ENCODE measurements around the gene MALL.
A peak's percentile ranks its signal among the peaks of the same experiment; 100 is the strongest.
"Not testable (repeated sequence)": the region's sequence is repeated elsewhere in the genome, so short reads cannot be mapped to it uniquely, and the experiment has no call there.

The MALL gene

DNA sequence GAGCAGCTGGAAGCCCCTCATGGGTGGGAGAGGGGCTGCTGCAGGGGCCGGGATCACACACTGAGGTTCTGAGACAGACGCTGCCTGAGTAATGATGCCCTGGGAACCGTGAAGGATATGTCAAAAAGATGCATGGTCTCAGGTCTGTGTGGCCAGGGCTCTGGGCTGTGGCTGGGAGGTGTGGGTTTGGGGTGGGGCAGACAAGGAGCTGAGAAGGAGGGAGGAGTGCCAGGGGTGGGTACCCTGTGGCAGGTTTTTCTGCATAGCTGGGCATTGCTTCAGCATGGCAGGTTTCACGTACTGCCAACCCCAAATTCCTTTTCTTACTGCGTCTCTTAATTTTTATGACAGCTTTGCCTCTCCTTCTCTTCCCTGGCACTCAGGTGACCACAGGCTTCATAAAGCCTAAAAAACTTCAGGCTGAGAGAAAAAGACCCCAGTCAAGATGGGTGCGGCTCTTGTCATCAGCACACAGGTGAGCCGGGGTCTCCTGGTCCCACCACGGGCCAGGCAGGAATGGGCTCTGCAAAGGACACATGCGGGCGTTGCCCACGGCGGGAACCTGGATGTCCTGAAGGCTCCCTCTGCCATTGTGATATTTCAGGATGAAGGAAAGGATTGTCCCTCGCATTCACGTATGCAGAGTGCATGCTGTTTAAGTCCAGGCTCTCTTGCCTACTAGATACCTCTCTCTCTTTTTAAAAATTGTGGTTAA, 18.0 kb downstream of the MALL start:
- DNase-seq (ENCODE audit: low spot score): no peak

- DNase-seq (ENCODE audit: low spot score): no peak
Observed at GRCh38 chr2:110095994-110096633, 19.5 kb downstream of the MALL start.

DNA sequence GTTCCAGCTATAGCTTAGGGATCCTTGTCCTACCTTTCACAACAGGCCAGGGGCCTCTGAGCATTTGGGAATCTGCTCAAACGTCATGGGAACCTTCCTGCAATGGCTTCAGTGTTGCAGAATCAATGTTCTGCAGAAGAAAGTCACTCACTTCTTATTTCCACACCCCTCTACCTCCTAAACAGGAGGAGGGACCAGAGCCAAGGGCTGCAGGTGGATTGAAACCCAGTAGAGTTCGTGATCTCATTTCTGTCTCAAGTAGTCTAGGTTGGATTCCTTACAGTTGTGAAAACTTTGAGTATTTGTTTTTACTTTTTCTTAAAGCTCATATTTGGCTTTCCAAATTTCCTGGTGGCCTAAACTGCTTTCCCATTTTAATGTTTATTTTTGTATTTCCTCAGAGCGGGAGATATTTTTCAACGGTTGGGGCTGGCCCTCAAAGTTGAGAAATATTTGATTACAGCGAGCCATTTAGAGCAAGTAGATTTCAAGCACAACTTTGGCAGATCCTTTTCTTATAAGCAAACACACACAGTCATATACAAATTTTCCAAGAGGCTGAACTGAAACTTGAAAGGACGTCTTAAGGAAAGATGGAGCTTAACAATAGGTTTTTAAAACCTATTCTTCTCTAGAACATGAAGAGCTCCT, 20.6 kb downstream of the MALL start:
- not testable (repeated sequence) for DNase-seq (ENCODE audit: low spot score)

GRCh38 chr2:110093924-110094323, 21.7 kb downstream of the MALL start:
- DNase-seq (ENCODE audit: low spot score): not testable (repeated sequence)

GRCh38 chr2:110090164-110090563, 25.5 kb downstream of the MALL start:
- DNase-seq (ENCODE audit: low spot score): not testable (repeated sequence)

DNA sequence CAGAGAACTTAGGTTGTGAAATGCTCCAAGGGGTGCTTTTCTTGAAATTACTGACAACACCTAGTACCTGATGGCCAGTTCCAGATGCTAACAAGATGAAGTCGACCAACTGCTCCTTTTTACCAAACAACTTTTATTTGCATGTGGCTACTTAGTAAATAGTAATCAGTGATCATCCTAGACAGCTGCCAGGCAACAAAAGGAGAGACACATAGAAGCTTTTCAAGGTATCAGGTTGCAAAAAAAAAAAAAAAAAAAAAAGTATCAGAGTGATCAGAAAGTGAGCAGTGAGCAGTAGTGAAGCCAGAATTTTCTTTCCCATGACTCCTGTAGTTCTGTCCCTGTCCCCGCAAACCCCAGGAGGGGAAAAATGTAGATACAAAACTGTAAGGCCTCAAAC, 31.9 kb downstream of the MALL start:
- not testable (repeated sequence) for DNase-seq (ENCODE audit: low spot score)

DNA sequence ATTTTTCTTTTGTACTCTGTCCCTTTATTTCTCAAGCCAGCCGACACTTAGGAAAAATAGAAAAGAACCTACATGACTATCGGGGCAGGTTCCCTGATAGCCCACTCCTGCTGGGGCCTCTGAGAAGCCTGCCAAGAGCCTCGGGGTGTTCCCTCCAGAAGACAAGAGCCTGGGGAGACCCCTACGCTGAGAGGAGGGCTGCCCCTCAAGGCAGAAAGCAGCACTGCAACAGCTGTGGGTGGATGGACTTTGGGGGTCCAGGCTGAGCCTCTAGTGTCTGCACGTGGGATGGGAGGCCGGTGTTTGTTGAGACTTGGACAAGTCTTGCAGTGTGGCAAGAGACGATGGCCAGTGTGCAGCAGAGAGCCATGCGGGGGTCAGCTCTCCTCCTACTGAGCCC, 32.5 kb downstream of the MALL start:
- not testable (repeated sequence) for DNase-seq (ENCODE audit: low spot score)

GRCh38 chr2:110078104-110078503, 37.5 kb downstream of the MALL start:
- DNase-seq (ENCODE audit: low spot score): not testable (repeated sequence)

DNA sequence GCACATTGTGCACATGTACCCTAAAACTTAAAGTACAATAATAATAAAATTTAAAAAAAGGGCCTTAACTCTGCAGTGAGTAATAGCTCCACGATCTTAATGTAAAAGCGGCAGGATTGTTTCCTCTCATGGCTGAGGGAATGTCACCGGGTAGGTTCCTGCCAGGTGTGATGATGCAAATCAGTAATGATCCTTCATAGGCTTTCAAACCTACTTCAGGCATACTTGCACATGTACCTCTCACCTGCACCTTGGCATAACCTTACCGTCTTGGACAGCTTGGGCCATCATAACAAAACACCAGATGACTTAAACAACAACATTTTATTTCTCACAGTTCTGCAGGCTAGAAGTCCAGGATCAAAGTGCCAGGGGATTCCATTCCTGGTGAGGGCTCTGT, 39.7 kb downstream of the MALL start:
- not testable (repeated sequence) for DNase-seq (ENCODE audit: low spot score)

GRCh38 chr2:110069869-110070268, 45.8 kb downstream of the MALL start:
- not testable (repeated sequence) for DNase-seq (ENCODE audit: low spot score)

- DNase-seq (ENCODE audit: low spot score): not testable (repeated sequence)
Observed at GRCh38 chr2:110068153-110068552, 47.5 kb downstream of the MALL start.

- DNase-seq (ENCODE audit: low spot score): not testable (repeated sequence)
Observed at GRCh38 chr2:110062332-110062731, 53.3 kb downstream of the MALL start.

- DNase-seq (ENCODE audit: low spot score): not testable (repeated sequence)
Observed at GRCh38 chr2:110060550-110060949, 55.1 kb downstream of the MALL start.

- not testable (repeated sequence) for DNase-seq (ENCODE audit: low spot score)
Observed at GRCh38 chr2:110059694-110060358, 55.8 kb downstream of the MALL start.

DNA sequence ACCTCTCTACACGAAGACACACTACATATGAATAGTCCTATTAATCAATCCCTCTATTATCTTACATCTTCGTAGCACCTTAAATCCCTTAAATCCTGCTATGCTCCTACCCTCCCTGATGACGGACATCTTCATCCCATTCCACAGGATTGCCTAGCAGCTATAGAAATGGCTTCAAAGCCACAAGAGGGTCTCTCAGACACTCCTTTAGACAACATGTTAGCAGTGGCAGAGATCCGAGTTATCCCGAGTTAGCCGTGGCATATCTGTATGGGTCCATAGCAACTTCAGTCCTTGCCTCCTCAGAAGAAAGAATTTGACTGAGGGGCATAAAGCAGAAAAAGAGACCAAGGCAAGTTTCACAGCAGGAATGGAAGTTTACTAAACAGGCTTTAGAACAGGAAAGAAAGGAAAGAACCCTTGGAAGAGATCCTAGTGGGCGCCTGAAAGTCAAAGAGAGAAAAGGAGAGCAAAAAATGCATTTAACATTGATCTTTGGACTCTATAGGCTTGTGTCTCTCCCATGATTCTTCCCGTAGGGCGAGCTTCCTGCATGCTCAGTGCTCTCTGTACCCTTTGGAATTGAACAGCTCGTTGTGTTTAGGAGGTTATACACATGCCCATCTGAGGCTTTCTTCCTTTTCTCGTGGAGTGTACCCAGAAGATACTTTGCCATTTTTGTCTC, 56.5 kb downstream of the MALL start:
- DNase-seq (ENCODE audit: low spot score): not testable (repeated sequence)

GRCh38 chr2:110058034-110058433, 57.6 kb downstream of the MALL start:
- DNase-seq (ENCODE audit: low spot score): not testable (repeated sequence)

DNA sequence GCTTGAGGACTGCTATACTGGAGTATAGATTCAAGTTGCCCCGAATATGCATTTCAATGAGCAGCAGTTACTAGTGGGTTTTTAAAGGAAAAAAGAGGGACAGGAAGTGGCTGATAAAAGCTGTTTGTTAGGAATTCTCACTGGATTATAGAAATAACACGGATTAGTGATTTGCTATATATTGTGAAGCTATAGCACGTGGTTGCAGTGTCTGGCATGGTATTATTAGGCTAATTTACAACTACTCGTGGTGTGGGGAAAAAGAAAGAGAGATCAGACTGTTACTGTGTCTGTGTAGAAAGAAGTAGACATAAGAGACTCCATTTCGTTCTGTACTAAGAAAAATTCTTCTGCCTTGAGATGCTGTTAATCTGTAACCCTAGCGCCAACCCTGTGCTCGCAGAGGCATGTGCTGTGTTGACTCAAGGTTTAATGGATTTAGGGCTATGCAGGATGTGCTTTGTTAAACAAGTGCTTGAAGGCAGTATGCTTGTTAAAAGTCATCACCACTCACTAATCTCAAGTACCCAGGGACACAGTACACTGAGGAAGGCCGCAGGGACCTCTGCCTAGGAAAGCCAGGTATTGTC, 59.7 kb downstream of the MALL start:
- not testable (repeated sequence) for DNase-seq (ENCODE audit: low spot score)

- DNase-seq (ENCODE audit: low spot score): peak; percentile 5
Observed at GRCh38 chr2:110054521-110055407, 60.9 kb downstream of the MALL start.

DNA sequence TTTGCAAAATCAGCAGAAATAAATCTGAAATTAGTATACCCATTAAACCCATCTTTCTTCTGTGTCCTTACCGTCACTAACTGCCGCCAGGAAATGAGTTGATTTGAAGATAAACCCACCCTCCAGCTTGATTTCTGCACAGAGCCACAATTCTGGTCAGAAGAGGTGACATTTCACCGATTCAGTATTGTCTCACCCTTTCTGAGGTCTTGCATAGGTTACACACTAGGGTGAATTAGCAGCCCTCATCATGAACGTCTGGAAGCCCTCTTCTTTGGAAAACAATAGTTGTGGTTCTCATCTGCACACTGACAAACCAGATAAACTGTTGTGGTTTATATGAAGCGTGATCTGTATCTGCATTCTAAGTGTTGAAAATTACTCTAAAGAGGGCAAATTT, 61.9 kb downstream of the MALL start:
- DNase-seq (ENCODE audit: low spot score): not testable (repeated sequence)

GRCh38 chr2:110052166-110052565, 63.5 kb downstream of the MALL start:
- not testable (repeated sequence) for DNase-seq (ENCODE audit: low spot score)

All from Ammon's horn (tissue), 1 donor.